HG03442 (cell line): ENCODE results near the gene PSMC5.
A peak's percentile ranks its signal among the peaks of the same experiment; 100 is the strongest.

Source experiments
- ATAC-seq: cut with Tn5 transposase; IDR thresholded peaks from one replicate; pipeline ENCODE4 v1.9.1; 2021; ENCODE audit warnings: mild to moderate bottlenecking, moderate library complexity; ENCODE audit not compliant: unreplicated experiment

The PSMC5 gene

DNA sequence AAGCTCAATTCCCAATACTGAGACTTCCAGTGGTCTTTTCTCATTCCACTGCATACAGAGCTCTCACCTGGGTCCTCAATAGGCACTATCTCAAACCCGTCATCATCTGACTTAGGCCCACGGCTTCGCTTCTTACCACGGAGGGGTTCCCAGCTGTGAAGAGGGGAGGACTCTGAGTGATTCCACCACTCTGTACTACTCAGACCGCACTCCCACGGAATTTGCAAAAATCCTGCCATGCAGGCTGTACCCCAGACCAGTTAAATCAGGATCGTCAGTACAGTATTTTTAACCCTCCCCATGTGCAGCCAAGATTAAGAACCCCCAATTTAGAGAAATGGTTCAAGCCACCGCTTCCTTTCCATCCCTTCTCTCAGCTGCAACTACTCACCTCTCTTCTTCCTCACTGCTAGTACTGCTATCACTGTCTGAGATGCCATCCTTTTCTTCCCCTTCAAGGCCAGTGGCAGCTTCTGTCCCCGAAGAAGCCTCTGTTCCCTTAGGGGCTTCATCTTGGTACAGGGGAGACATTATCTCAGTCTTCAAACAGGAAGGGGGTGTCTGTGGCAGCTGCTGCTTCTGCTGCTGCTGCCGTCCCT lies 6.2 kb upstream of the PSMC5 start:
- no peak for ATAC-seq

DNA sequence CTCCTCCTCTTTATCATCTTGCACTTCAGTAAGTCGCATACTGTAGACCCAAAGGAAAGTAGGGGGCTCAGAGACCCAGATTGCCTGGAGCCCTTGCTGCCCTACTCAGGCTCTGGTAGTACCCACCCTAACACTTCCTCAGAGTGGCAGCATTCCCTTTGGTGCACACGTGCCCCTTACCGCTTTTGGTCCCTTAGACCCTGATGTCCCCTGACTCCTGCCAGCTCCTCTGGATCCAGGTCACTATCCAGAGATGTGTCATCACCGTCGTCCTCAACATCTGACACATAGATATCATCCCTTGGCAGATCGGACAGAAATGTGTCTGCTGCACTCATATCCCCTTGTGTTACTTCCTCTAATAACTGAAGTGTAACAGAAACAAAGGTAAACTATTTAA lies 5.4 kb upstream of the PSMC5 start:
- no peak for ATAC-seq

DNA sequence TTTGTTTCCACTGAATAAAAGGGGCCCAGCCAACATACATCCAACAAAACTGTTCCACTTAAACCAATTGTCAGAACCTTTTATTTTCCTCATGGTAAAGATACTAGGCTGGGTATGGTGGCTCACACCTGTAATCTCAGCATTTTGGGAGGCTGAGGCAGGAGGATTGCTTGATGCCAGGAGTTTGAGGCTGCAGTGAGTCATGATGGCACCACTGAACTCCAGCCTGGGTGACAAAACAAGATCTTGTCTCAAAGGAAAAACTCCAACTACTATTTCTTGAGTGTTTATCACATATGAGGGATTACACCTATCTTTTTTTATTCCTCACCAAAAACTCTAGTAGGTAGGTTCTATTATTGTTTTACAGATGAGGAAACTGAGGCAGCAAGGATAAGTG lies 4.7 kb upstream of the PSMC5 start:
- no peak for ATAC-seq

DNA sequence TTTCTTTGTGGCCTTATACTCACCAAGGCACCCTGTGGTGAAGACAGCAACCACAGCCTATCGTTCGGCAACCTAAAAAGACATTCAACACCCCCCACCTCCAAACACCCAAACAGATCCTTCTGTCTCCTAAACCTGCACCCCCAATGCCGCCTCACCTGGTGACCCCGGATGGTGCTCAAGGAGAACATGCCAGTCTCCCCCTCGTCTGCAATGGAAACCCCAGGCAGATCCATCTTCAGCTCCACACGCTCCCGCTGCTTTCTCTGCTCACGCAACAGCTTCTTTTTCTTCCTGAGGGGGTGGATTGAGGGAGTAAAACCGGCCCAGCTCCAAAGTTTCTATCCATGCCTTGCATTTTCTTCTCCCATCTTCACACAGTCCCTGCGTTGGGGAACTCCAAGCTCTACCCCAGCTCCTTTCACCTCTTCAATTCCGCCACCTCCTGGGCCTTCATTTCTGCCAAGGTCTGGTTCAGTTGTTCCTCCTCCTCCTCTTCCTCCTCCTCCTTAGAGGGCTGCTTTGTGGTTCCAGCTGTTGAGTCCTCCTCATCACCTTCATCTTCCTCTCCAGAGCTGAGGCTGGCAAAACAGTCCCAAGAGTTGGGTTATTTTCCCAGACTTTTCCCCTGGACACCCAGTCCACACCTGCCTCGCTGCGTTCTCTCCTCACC lies 3.4 kb upstream of the PSMC5 start:
- ATAC-seq, result no peak

DNA sequence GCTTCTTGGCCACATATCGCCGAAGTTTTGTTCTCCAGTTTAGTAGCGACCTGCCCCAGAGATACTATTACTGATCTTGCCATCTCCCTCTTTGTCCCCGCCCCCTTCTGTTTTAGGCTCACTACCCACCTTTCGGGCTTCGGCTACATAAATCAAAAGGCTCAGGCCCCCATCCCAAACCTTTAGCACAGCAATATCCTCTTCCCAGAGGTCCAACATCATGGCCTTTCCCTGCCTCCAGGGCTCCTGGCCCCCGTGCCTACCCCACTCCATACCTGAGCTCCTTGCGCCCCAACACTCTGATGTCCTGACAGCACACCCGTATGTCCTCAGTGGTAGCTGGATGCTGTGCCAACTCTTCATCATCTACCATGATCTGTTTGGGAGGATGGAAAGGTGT lies 2.9 kb upstream of the PSMC5 start:
- no peak for ATAC-seq

DNA sequence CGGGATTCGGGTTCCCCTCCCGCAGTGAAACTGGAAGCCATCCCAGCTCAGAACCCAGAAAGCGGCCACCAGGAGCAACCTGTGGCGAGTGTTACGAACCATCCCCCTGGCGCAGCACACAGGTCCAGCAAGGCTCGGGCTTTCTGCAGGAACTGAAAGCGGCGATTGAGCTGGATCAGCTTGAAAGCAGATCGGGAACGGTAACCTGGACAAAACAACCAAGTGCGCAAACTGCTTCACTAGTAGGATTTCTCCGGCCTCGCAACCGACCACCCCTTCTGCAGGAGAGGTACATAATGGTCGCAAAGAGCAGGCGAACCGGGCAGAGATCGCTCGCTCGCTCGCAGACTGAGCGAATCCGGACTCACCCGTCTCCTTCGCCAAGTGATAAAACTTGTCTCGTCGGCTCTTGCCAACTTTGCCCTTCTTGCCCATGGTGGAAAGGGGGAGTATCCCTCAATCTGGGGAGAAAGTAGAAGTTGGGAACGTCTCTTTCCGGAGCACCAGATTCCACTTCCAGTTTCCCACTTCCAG lies 696 bp upstream of the PSMC5 start:
- no peak for ATAC-seq

DNA sequence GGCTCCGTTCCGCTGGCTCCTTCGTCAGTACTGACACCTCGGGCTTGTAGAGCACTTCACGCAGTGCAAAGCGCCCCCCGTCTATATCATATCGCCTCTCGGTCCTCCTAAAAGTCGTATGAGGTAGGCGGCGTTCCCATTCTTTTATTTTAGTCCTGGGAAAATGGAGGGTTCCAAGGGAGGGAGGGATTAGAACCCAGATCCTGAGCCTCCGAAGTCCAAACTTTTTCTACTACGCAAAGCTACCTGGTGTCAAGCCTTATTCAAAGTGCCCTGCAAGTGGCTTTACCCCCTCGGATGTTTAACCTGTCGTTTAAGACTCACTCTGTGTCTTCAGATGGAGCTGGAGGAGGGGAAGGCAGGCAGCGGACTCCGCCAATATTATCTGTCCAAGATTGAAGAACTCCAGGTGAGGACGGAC lies 580 bp downstream of the PSMC5 start:
- ATAC-seq, result no peak

DNA sequence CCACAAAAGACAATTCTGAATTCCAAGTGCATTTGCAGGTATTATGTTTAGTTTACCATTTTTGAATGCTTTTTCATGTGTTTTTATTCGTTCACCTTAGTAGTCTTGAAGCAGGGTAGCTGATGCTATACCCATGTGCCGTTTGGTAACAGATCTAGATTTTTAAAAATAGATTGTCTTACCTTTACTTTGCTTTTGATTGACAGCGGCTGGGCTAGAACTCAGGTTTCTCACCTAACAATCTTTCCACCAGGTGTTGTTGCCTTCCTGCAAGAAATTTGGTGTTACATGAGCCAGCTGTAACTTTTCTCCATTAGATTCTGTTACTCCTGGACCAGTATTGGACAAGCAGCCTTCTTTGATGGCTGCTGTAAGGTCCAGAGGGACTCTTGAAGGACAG lies 1.7 kb downstream of the PSMC5 start:
- ATAC-seq, result no peak

DNA sequence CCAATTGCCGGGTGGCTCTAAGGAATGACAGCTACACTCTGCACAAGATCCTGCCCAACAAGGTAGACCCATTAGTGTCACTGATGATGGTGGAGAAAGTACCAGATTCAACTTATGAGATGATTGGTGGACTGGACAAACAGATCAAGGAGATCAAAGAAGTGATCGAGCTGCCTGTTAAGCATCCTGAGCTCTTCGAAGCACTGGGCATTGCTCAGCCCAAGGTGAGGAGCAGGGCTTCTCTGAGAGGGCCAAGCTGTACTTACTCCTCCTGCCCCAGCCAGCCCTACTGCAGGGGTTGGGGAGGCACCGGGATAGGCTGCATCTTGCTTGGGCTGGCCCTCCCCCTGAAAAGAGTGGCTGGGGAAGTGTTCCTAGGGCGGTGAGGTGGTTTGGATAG lies 3.0 kb downstream of the PSMC5 start:
- ATAC-seq, result no peak

DNA sequence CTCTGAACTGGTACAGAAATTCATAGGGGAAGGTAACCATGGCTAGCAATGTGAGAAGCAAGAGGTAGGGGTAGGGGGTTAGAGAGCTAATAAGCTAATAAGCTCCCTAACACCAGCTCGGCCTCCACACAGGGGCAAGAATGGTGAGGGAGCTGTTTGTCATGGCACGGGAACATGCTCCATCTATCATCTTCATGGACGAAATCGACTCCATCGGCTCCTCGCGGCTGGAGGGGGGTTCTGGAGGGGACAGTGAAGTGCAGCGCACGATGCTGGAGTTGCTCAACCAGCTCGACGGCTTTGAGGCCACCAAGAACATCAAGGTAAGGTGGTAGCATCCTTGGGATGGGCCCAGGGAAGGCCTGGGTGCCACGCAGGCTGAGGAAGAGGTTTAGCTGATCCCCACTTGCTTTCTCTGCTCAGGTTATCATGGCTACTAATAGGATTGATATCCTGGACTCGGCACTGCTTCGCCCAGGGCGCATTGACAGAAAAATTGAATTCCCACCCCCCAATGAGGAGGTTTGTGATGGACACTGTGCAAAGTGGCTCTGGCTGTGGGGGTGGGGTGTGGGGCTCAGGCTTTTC lies 3.8 kb downstream of the PSMC5 start:
- ATAC-seq, result no peak

DNA sequence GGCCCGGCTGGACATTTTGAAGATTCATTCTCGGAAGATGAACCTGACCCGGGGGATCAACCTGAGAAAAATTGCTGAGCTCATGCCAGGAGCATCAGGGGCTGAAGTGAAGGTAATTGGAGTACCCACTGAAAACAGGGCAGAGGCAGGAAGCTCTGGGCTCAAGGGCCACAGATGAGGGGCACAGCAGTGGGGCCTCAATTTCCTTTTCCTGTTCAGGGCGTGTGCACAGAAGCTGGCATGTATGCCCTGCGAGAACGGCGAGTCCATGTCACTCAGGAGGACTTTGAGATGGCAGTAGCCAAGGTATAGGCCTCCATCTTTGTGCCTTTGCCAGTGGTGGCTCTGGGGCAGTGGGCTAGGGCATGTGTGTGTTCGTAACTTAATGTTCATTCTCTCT lies 4.3 kb downstream of the PSMC5 start:
- no peak for ATAC-seq

DNA sequence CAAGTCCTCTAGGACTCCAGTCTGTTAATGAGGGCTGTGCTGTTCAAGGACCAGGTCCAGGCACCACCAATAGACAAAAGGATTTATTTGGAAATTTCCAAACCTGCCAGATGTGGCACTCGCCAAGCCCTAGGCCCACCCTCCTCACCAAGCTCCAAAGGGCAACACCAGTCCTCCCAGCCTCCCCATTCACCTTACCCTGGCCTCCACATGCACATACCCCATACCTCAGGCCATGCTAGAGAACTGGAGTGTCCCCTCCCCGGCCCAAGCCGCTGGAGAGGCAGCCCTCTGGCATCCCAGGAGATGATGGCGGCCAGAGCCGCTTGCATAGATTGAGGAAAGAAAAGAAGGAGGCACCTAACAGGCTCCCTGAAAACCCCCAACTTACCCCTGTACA lies 4.8 kb downstream of the PSMC5 start:
- ATAC-seq, result no peak

DNA sequence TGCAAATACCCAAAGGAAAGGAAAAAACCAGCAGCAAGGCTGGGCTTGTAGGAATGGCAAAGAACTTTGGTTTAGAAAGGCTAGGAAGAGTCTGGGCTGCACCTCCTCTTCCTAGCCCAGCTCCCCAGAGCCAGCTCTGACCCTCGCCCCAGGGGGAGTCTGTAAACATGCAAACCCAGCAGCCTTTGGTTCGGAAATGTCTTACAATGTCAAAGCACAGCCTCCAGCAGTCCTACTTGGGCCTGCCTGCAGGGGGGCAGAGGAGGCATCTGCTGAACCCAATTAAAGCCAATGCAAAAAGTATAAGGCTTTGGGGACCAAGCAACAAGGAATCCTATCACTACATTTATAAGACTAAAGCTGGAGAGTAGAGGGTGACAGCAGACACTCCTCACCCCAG lies 5.2 kb downstream of the PSMC5 start:
- ATAC-seq, result no peak

DNA sequence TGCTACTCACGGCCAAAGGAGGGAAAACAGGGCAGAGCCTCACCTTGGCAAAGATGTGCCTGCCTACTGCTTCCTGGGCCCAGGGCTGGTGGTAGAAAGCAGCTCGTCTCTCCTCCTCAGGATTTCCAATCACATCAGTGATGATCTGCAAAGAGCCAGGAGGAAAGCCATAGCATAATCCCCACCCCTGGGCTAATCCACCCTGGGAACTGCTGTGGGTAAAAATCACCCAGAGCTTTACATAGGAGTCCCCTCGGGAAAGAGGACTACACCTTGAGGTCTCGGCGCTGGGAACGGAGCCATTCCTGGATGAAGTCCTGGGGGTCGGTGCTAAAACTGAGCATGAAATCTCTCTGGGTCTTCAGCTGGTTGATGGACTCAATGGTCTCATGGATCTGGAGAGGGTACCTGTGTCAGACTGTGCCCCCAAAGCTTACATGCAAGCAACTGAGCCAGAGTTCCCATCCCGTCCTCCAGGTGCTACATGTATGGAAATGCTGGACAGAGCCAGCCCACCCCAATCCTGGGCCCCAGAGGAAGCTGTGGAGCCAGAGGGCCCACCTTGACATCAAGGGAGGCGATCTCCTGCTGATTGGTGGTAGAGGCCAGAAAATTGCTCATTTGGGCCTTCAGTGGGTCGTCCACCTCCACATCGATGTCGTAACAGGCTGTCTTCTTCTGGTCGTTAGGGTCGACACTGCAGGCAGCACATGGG lies 6.0 kb downstream of the PSMC5 start:
- ATAC-seq, result no peak

DNA sequence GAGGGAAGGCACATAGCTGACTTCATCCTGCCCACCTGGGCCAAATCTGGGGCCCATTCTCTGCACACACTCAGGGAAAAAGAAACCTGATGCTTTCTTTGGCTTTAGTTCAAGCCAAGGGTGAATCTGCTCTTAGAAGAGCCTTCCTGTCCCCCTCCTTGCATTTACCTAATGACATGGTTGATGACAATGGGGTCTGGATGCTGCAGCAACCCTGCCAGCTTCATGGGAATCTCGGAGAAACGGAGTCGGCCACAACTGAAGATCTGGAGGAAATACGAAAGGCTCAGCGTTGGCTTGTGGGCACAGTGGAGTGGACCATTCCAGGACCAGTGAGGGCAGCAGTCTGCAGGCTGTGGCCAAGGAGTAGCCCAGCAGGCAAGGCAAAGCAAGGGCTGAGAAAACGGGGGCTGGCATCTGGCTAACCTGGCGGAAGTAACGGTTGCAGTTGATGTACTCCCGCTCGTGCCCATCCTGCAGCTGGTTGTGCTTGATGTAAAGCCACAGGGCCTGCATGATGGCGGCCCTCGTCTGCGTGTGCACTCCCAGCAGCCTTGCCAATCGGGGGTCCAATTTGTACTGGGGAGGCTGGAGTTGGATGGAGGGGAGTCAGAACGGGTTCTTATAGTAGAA lies 6.6 kb downstream of the PSMC5 start:
- ATAC-seq, result no peak

DNA sequence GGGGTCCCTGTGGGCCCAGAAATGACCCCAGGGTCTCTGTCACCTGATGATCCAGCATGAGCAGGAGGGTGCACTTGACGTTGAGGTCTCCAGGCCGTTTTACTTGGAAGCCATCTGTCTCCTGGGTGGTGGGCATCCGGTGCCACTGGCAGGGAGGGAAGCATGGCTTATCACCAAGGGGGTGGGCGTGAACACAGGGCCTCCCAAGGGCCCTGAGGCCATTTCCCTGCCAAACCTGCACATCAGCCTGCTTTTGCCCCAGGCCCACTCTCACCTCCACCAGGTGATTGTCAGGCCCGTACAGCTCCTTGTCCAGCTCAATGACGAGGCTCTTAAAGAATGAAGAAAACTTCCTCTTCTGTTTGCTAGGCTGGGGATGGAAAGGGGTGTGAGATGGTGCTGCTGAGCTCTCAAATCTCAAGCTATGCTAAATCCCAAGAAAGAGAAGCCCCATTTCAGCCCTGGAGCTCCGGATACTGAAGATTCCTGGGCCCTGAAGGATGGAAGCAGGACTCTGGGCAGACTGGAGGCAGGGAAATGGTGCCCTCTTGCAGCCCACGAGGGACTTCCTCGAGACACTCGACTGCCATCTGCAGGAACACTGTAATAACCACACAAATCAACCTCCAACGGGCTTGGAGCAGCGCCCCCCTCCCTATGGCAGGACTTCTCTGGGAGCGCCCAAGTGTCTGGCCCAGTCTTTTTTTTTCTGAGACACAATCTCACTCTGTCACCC lies 7.4 kb downstream of the PSMC5 start:
- ATAC-seq, result peak; percentile 65

DNA sequence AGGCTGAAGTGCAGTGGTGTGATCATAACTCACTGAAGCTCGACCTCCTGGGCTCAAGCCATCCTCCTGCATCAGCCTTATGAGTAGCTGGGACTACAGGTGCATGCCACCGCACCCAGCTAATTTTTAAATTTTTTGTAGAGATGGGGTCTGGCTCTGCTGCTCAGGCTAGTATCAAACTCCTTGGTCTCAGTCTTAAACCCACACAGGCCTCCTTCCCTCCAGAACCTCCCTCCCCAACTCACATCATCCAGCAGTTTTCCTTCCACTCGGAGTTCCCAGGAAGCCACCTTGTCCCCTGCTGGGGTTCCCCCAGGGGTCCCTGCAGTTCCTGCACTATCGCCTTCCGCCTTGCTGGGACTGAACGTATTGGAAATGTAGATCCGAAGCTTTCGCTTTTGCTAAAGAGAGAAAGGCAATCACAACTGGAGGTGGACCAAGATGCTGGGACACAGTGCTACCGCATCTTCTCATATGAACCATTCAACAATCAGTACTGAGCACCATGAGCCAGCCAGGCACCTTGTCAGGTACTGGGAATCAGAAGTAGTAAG lies 8.0 kb downstream of the PSMC5 start:
- ATAC-seq, result no peak

DNA sequence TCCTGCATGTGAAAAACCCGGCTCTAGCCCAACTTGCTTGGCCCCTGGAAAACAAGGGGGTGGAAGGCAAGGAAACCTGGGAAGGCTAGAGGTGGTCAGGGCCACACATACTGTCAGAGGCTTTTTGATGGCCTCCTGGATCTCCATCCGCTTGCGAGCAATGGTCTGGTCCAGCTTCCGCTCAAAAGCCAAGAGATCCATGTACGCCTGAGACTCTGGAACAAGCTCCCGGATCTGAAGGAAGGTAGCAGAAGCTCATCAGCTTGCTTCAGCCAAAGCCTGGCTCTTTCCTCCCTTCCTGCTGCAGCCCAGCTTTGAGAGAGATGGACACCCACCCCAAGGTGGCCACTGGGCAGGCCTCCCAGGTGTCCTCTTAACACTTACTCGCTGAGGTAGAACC lies 9.6 kb downstream of the PSMC5 start:
- no peak for ATAC-seq

DNA sequence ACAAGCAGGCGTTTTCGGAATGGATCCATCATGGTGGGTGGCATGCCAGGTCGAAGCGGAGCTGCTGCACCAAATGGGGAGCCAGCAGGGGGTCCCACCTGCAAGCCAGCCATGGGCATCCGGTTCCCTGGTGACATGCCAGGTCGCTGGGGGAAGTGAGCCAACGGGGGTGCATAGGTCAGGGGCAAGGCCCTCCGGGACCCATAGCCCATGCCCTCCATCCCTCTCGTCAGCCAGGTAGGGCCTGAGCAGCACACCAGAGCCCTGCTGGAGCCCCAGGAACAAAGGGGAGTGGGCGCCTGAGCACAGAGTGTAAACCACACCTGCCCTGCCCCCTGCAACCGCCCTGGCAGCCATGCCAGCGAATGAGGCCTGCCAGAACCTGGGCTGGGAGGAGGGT lies 10.2 kb downstream of the PSMC5 start:
- ATAC-seq, result no peak

DNA sequence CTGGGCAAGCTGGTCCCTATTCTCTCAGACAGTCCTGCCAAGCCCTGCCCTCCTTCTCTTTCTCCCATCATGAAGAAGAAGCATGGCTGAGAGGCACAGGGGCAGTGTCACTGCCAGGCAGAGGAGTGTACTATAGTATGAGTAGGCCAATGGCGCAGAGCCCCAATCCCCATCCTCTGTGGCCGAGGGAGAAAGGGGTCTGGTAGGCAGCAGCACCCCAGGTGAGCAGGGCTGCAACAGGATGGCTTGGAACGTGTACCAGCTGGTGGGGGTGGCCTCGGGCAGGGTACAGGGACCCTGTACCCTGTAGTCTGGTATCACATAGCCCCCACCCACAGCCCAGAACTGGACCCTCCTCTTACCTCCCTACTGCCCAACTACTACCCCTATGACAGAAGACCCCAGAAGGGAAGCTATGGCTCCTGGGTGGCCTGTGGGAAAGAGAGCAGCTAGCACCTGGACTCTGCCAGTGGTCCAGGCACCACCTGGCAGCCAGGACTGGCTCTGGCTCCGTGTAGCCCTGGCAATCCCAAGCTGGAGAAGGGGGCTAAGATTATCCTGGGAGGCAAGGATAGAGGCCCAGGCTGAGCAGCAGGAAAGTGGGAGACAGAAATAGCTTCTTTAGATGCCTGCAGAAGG lies 10.8 kb downstream of the PSMC5 start:
- no peak for ATAC-seq
